Mucosa of stomach (tissue), 1 donor: ENCODE data around the gene FOXA2.

Experiments
- H3K27me3 ChIP-seq: one replicate; pipeline ENCODE4 v1.7.0; 2013; ENCODE audit warnings: mild to moderate bottlenecking, low read length; ENCODE audit not compliant: control insufficient read depth, insufficient read depth
- H3K36me3 ChIP-seq: one replicate; pipeline ENCODE4 v1.7.0; 2013; ENCODE audit warnings: low read length; ENCODE audit not compliant: control insufficient read depth, insufficient read depth
- H3K4me1 ChIP-seq: one replicate; pipeline ENCODE4 v1.7.0; 2013; ENCODE audit warnings: mild to moderate bottlenecking, low read length; ENCODE audit not compliant: control insufficient read depth, insufficient read depth
- H3K4me3 ChIP-seq: one replicate; pipeline ENCODE4 v1.7.0; 2013; ENCODE audit warnings: low read length
- H3K9ac ChIP-seq: one replicate; pipeline ENCODE4 v1.7.0; 2013; ENCODE audit warnings: mild to moderate bottlenecking, low read length, moderate library complexity
- H3K9me3 ChIP-seq: one replicate; pipeline ENCODE4 v1.7.0; 2013; ENCODE audit warnings: mild to moderate bottlenecking, low read length, moderate library complexity; ENCODE audit not compliant: control insufficient read depth
- donor health status: Pancreatic carcinoma.

FOXA2 gene

GRCh38 chr20:22575087-22575721 lies 9.2 kb downstream of the FOXA2 start:
- no peak overlapping the region for H3K4me3 ChIP-seq
- H3K9ac ChIP-seq, result peak overlapping the region; percentile 98
- H3K36me3 ChIP-seq, result no peaks in the 10 kb centered on the region
- H3K27me3 ChIP-seq, result peaks cover 22% of the 10 kb centered on the region
- peaks cover 56% of the 10 kb centered on the region for H3K4me1 ChIP-seq
- H3K9me3 ChIP-seq, result no peaks in the 10 kb centered on the region

- no peaks in the 10 kb centered on the region for H3K9me3 ChIP-seq
- no peaks in the 10 kb centered on the region for H3K36me3 ChIP-seq
- peak overlapping the region; percentile 98 for H3K9ac ChIP-seq
- H3K4me3 ChIP-seq, result no peak overlapping the region
- peaks cover 16% of the 10 kb centered on the region for H3K27me3 ChIP-seq
- peaks cover 51% of the 10 kb centered on the region for H3K4me1 ChIP-seq
These were observed 9.8 kb downstream of the FOXA2 start for GRCh38 chr20:22574545-22575086.

- Histone ChIP-seq H3K4me3 (no peak overlapping the region), H3K36me3 (no peaks in the 10 kb centered on the region), H3K9me3 (no peaks in the 10 kb centered on the region), H3K4me1 (peaks cover 62% of the 10 kb centered on the region), H3K27me3 (peaks cover 20% of the 10 kb centered on the region), H3K9ac (no peak overlapping the region)
These were observed 11.9 kb downstream of the FOXA2 start for GRCh38 chr20:22572491-22572890.

GRCh38 chr20:22572023-22572422 lies 12.3 kb downstream of the FOXA2 start:
- peak overlapping the region; percentile 25 for H3K9ac ChIP-seq
- H3K27me3 ChIP-seq, result peaks cover 20% of the 10 kb centered on the region
- peaks cover 62% of the 10 kb centered on the region for H3K4me1 ChIP-seq
- H3K9me3 ChIP-seq, result no peaks in the 10 kb centered on the region
- H3K36me3 ChIP-seq, result no peaks in the 10 kb centered on the region
- H3K4me3 ChIP-seq, result no peak overlapping the region

GRCh38 chr20:22569353-22569752 lies 15.0 kb downstream of the FOXA2 start:
- Histone ChIP-seq H3K4me1 (peaks cover 44% of the 10 kb centered on the region), H3K9ac (peak overlapping the region; percentile 81), H3K27me3 (peaks cover 13% of the 10 kb centered on the region), H3K4me3 (no peak overlapping the region), H3K9me3 (no peaks in the 10 kb centered on the region), H3K36me3 (no peaks in the 10 kb centered on the region)

GRCh38 chr20:22568872-22569344 lies 15.5 kb downstream of the FOXA2 start:
- Histone ChIP-seq H3K36me3 (no peaks in the 10 kb centered on the region), H3K9ac (peak overlapping the region; percentile 81), H3K9me3 (no peaks in the 10 kb centered on the region), H3K27me3 (peaks cover 13% of the 10 kb centered on the region), H3K4me3 (peak overlapping the region; percentile 38), H3K4me1 (peaks cover 43% of the 10 kb centered on the region)

GRCh38 chr20:22567944-22568871 lies 16.2 kb downstream of the FOXA2 start:
- Histone ChIP-seq H3K4me3 (peak overlapping the region; percentile 38), H3K9me3 (no peaks in the 10 kb centered on the region), H3K36me3 (no peaks in the 10 kb centered on the region), H3K9ac (peak overlapping the region; percentile 81), H3K27me3 (peaks cover 13% of the 10 kb centered on the region), H3K4me1 (peaks cover 42% of the 10 kb centered on the region)

- H3K36me3 ChIP-seq, result no peaks in the 10 kb centered on the region
- no peaks in the 10 kb centered on the region for H3K9me3 ChIP-seq
- peaks cover 13% of the 10 kb centered on the region for H3K27me3 ChIP-seq
- H3K9ac ChIP-seq, result no peak overlapping the region
- peaks cover 42% of the 10 kb centered on the region for H3K4me1 ChIP-seq
- H3K4me3 ChIP-seq, result no peak overlapping the region
These were observed 17.3 kb downstream of the FOXA2 start for GRCh38 chr20:22566876-22567658.

- Histone ChIP-seq H3K4me1 (peaks cover 25% of the 10 kb centered on the region), H3K27me3 (peaks cover 6% of the 10 kb centered on the region), H3K9me3 (no peaks in the 10 kb centered on the region), H3K9ac (no peak overlapping the region), H3K36me3 (no peaks in the 10 kb centered on the region), H3K4me3 (no peak overlapping the region)
These were observed 21.1 kb downstream of the FOXA2 start for GRCh38 chr20:22563062-22563965.

- no peak overlapping the region for H3K9ac ChIP-seq
- peaks cover 18% of the 10 kb centered on the region for H3K4me1 ChIP-seq
- H3K36me3 ChIP-seq, result no peaks in the 10 kb centered on the region
- H3K9me3 ChIP-seq, result no peaks in the 10 kb centered on the region
- no peaks in the 10 kb centered on the region for H3K27me3 ChIP-seq
- H3K4me3 ChIP-seq, result no peak overlapping the region
These were observed 21.8 kb downstream of the FOXA2 start for GRCh38 chr20:22562620-22563019.
